GM19455 (cell line): ENCODE results near the gene DNAH11.
"Not testable (repeated sequence)": the region's sequence is repeated elsewhere in the genome, so short reads cannot be mapped to it uniquely, and the experiment has no call there.

ENCODE experiments used
- ATAC-seq: cut with Tn5 transposase; IDR thresholded peaks from one replicate; pipeline ENCODE4 v1.9.1; 2021; ENCODE audit not compliant: unreplicated experiment

Gene DNAH11

DNA sequence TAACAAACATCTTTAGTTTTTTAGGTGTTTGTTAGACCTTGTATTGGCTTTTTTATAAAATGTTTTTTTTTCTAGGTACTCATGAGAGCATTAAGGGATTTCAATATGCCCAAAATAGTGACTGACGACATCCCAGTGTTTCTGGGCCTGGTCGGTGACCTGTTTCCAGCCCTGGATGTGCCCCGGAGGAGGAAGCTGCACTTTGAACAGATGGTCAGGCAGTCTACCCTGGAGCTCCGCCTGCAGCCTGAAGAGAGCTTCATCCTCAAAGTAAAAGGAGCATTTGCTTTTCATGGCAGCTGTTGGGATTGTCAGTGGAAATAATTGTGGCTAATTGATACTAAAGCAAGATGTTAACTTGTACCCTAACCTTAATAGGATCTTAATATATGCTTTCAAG is 161.5 kb downstream of the DNAH11 start:
- no peak for ATAC-seq

DNA sequence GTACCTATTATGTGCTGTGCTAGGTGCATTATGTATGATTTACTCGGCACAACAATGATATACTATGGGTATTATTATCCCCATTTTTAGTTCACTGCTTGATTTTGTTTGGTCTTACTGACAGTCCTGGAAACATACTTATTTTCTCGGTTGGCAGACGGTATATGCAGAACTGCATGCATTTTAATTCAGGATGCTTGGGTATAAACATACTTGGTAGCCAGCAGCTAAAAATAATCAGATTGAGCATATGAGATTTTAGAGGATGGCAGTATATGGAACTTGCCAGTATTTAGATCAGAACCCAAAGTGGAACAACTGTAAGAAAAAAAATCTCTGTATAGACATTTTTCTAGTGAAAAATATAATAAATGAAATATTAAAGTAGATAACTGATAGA is 163.3 kb downstream of the DNAH11 start:
- ATAC-seq: no peak

DNA sequence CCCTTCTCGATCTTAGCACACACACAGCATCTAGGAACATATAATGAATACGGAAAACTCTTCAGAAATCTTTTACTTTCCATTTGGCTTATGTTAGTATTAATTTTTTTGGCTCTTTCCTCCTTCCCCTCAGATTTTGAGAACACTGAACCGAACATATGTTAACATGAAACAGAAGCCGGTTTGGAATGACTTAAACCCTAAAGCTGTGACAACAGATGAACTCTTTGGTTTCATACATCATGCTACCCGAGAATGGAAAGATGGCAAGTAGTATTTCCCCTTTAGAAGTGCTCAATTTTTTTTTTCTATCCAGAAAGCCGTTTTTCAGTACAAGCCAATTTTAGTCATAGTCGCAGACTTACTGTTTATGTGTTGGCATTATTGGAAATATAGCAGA is 164.7 kb downstream of the DNAH11 start:
- no peak for ATAC-seq

GRCh38 chr7:21708096-21708495 is 165.3 kb downstream of the DNAH11 start:
- no peak for ATAC-seq

GRCh38 chr7:21717323-21717722 is 174.5 kb downstream of the DNAH11 start:
- no peak for ATAC-seq

- ATAC-seq: no peak
Measured at GRCh38 chr7:21718391-21718790, 175.6 kb downstream of the DNAH11 start.

DNA sequence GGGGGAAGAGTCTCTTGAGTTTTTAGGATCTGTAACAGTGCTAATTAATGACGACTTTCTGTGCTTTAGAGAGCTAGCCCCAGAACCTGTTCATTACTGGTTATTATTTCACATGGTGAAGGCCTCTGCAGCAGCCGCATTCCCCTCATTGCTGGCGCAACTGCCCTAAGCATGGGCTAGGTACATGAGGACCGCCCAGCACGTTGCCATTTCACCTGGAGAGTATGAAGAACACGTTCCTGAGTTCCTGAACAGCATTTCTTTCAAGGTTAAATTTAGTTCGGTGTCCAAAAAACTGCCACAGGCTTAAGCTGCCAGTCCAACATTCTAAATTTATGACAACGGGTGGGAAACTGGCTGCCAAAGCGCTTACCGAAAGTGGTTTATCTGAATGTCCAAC is 177.0 kb downstream of the DNAH11 start:
- ATAC-seq: no peak

GRCh38 chr7:21722371-21722770 is 179.5 kb downstream of the DNAH11 start:
- ATAC-seq: no peak

- no peak for ATAC-seq
Measured at GRCh38 chr7:21724562-21724961, 181.7 kb downstream of the DNAH11 start.

DNA sequence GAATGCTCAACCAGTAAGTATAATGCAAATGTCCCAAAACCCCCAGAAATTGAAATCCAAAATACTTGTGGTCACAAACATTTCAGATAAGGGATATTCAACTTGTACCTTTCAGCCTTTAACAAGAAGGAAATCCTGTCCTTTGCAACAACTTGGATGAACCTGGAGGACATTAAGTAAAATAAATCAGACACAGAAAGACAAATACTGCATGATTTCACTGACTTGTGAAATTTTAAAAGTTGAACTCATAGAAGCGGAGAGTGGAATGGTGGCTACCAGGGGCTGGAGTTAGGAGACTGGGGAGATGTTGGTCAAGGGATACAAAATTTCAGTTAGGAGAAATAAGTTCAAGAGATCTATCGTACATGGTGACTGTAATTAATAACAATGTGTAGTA is 187.6 kb downstream of the DNAH11 start:
- ATAC-seq: no peak

DNA sequence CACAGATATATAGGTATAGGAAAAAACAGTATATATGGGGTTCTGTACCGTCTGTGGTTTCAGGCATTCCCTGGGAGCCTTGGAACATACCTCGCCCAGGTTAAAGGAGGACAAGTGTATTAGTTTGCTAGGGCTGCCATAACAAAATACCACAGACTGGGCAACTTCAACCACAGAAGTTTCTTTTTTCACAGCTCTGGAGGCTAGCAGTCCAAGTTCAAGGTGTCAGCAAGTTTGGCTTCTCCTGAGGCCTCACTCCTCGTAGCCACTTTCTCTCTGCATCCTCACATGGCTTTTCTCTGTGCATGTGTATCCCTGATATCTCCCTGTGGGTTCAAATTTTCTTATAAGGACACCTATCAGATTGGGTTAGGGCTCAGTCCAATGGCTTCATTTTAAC is 189.1 kb downstream of the DNAH11 start:
- ATAC-seq: no peak

DNA sequence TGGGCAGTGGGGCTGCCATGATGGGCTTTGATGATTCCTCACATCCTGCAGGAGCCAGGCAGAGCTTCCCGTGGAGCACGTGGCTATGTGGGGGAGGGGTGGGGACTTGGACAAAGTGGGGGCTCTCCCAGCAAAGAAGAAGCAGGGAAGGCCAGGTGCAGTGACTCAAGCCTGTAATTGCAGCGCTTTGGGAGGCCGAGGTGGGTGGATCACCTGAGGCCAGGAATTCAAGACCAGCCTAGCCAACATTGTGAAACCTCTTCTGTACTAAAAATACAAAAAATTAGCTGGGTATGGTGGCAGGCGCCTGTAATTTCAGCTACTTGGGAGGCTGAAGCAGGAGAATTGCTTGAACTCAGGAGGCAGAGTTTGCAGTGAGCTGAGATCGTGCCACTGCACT is 190.1 kb downstream of the DNAH11 start:
- ATAC-seq: not testable (repeated sequence)

GRCh38 chr7:21733837-21734236 is 191.0 kb downstream of the DNAH11 start:
- no peak for ATAC-seq

DNA sequence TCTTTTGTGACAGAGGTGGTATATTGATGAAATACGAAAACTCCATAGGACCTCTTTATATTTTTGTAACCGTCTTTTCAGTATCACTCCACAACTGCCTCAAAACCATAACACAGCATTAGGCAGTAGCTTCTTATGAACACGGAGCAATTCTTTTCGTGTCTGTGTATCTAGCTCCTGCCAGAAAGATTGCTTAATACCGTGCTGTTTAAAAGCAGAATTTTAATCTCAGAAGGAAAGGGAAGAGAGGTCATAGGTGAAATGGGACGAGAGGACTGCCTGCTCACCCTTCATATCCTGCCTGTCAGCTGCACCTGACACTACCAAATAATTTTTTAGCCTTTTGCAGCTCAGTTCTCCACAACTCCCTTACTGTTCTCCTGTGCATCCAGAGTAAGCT is 200.7 kb downstream of the DNAH11 start:
- no peak for ATAC-seq

- ATAC-seq: no peak
Measured at GRCh38 chr7:21746949-21747348, 204.1 kb downstream of the DNAH11 start.

GRCh38 chr7:21747806-21748205 is 205.0 kb downstream of the DNAH11 start:
- no peak for ATAC-seq

- ATAC-seq: no peak
Measured at GRCh38 chr7:21749378-21749777, 206.5 kb downstream of the DNAH11 start.

DNA sequence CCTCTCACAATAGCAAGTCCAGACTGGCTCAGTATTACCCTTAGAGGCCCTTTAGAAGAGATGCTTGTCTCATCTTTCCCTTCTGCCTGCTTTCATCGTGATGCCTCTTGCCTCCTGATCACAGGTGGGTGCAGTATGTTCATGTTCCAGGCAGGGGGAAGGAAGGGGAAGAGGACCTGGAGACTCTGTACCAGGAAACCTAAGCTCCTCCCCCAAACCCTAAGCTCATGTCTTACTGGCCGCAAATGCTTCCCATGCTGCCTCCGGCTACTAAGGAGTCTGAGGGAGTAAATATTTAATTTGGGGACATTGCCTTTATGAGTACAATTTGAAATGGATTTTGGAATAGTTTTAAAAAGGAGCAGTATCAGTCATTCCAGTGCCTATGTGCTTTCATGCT is 210.2 kb downstream of the DNAH11 start:
- ATAC-seq: no peak

GRCh38 chr7:21754963-21755362 is 212.1 kb downstream of the DNAH11 start:
- no peak for ATAC-seq

- ATAC-seq: no peak
Measured at GRCh38 chr7:21757537-21758282, 214.9 kb downstream of the DNAH11 start.

DNA sequence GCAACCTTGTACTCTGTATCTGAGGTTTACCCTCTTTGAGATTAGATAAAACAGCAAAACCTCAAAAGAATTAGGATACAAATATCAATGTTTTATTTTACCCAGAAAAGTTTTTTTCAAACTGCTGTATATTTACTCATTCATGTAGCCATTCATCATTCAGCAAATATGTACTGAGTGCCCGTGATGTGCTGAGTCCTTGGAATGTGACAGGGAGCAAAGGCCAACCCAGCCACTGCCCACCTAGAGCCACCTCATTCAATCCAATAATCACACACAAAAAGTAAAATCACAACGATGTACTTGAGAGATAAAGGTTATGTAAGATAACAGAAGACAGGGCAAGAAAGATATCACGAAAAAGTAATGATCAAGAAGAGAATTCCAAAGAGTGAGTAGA is 215.4 kb downstream of the DNAH11 start:
- ATAC-seq: no peak

GRCh38 chr7:21762469-21762868 is 219.6 kb downstream of the DNAH11 start:
- ATAC-seq: no peak

DNA sequence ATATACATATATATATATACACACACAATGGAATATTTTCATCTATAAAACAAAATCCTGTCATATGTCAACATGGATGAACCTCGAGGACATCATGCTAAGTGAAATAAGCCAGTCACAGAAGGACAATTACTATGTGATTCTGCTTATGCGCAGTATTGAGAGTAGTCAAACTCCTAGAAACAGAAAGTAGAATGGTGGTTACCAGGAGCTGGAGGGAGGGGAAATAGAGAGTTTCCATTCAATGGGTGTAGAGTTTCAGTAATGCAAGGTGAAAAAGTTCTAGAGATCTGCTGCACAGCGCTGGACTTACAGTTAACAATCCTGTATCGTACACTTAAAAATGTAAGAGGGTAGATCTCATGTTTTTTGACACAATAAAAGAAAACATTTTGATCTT is 221.0 kb downstream of the DNAH11 start:
- no peak for ATAC-seq
